K562 (cell line): ENCODE measurements around the gene RNF181. TPM values are rescaled to one million over a fixed set of nuclear protein-coding genes. Genes with fewer than 3 reads are reported as not detected.

Source experiments
- ATAC-seq: fragments of 200-7000 bp; cut with Tn5 transposase; 3 replicates; pipeline ENCODE4 v1.9.1; 2020; ENCODE audit warnings: moderate library complexity
- BruUV-seq: library from RNA; stranded (reverse); fragments of 400-500 nt; replicated peaks from 2 replicates; lab custom pipeline; 2021; lab: Mats Ljungman, UMichigan
- CTCF ChIA-PET: fragments of 300-600 bp; formaldehyde crosslinking; extraction: SDS; loops from one replicate; lab custom pipeline; 2021; ENCODE audit warnings: low intra/inter-chr PET ratio; lab: Yijun Ruan, JAX
- POLR2A ChIA-PET: fragments of 300-600, 350-650 bp; sonication (Branson Sonifier 250); formaldehyde crosslinking; extraction: SDS; loops from one replicate; lab custom pipeline; 2021; ENCODE audit warnings: antibody characterized with exemption, inconsistent platforms; lab: Yijun Ruan, JAX
- DNase-seq, 4 experiments: peaks; one replicate each; pipeline versions ENCODE4 v3.0.0 to v3.0.0-alpha.2; 2011 to 2018; ENCODE audit warnings: low spot score in 3 of 4, mixed read lengths in 3 of 4; ENCODE audit errors: extremely low read depth in 1 of 4
- FAIRE-seq: peaks from 2 replicates; lab custom pipeline; 2011; peaks lifted over from hg19 to GRCh38; lab: Jason Lieb, UNC
- H2AFZ ChIP-seq: 2 replicates; pipeline ENCODE4 v1.6.0; 2011; ENCODE audit warnings: low read depth, low read length, control low read depth, inconsistent platforms
- H3K27ac ChIP-seq: fragments of 200-600 bp; 3 replicates; pipeline ENCODE4 v1.8.0; 2011; ENCODE audit warnings: low read depth, mild to moderate bottlenecking, control low read depth, inconsistent platforms, low read length, moderate library complexity, mixed read lengths; ENCODE audit errors: extremely low read depth
- H3K27me3 ChIP-seq, 2 experiments: fragments of 300-600 bp in 1 of 2; 2 replicates in 1 of 2; 3 replicates in 1 of 2; pipeline versions ENCODE4 v1.6.0 to v1.8.0; 2011; ENCODE audit warnings: inconsistent platforms in 2 of 2, low read length in 2 of 2, mild to moderate bottlenecking in 1 of 2, mixed read lengths in 1 of 2, moderate library complexity in 1 of 2; ENCODE audit not compliant: control insufficient read depth in 2 of 2, insufficient read depth in 2 of 2
- H3K36me3 ChIP-seq: fragments of 300-600 bp; 3 replicates; pipeline ENCODE4 v1.8.0; 2011; ENCODE audit warnings: mild to moderate bottlenecking, low read length, inconsistent platforms; ENCODE audit not compliant: control insufficient read depth, insufficient read depth
- H3K4me1 ChIP-seq, 2 experiments: fragments of 200-600 bp in 1 of 2; replicated peaks in 1 of 2; 2 replicates in 1 of 2; 3 replicates in 1 of 2; pipeline versions ENCODE4 v1.5.1 to v1.8.0; 2011; ENCODE audit warnings: inconsistent platforms in 2 of 2, low read length in 2 of 2, mild to moderate bottlenecking in 1 of 2, mixed read lengths in 1 of 2, moderate library complexity in 1 of 2; ENCODE audit not compliant: control insufficient read depth in 2 of 2, insufficient read depth in 2 of 2
- H3K4me2 ChIP-seq: 2 replicates; pipeline ENCODE4 v1.6.1; 2011; ENCODE audit warnings: low read length, control low read depth, inconsistent platforms, mixed read lengths; ENCODE audit not compliant: insufficient read depth
- H3K4me3 ChIP-seq: fragments of 200-600 bp; sonication (generic), shearing (Covaris generic); 2 replicates; pipeline ENCODE4 v1.5.1; 2016; ENCODE audit warnings: control low read depth, inconsistent platforms
- H3K79me2 ChIP-seq: fragments of 200-600 bp; 3 replicates; pipeline ENCODE4 v1.8.0; 2011; ENCODE audit warnings: low read length, inconsistent platforms; ENCODE audit not compliant: control insufficient read depth, insufficient read depth
- H3K9ac ChIP-seq, 2 experiments: 2 replicates each; pipeline versions ENCODE4 v1.6.0 to v1.6.1; 2011; ENCODE audit warnings: low read depth in 2 of 2, low read length in 2 of 2, control low read depth in 1 of 2, inconsistent platforms in 1 of 2, mild to moderate bottlenecking in 1 of 2, mixed read lengths in 1 of 2; ENCODE audit not compliant: insufficient read depth in 1 of 2
- H3K9me1 ChIP-seq: one replicate; pipeline ENCODE4 v1.6.0; 2011; ENCODE audit warnings: inconsistent platforms, mild to moderate bottlenecking, low read length, moderate library complexity; ENCODE audit not compliant: control insufficient read depth, insufficient read depth
- H3K9me3 ChIP-seq: replicated peaks from 2 replicates; pipeline ENCODE4 v1.5.1; 2011; ENCODE audit warnings: low read depth, low read length, inconsistent platforms; ENCODE audit not compliant: control insufficient read depth, insufficient read depth
- H4K20me1 ChIP-seq: replicated peaks from 2 replicates; pipeline ENCODE4 v1.6.1; 2011; ENCODE audit warnings: low read length, inconsistent platforms, mixed read lengths; ENCODE audit not compliant: control insufficient read depth, insufficient read depth
- CAMTA2 ChIP-seq: fragments of 250-450 bp; sonication (Bioruptor Pico); conservative IDR thresholded peaks from 2 replicates; pipeline ENCODE4 v1.5.1; 2022
- NFIC ChIP-seq: fragments of 450-650 bp; IDR thresholded peaks from 2 replicates; pipeline ENCODE4 v1.6.1; 2017; ENCODE audit warnings: mild to moderate bottlenecking, inconsistent platforms
- SFPQ ChIP-seq: fragments of 200-400 bp; formaldehyde crosslinking; IDR thresholded peaks from 2 replicates; pipeline ENCODE4 v1.6.1; 2017; ENCODE audit warnings: mild to moderate bottlenecking, low read depth, low read length, moderate library complexity
- WGBS: fragments of 100-300 bp; shearing (Covaris generic); methylation state at CpG from one replicate; pipeline ENCODE4 v1.1.6; 2016; ENCODE audit warnings: low coverage, mixed read lengths; ENCODE audit not compliant: insufficient coverage; ENCODE audit errors: missing lambda C conversion rate; 5-methylcytosine and 5-hydroxymethylcytosine counted together
- in situ Hi-C: fragments of 300-500 bp; cut with MboI; formaldehyde crosslinking; loops from 4 replicates; pipeline ENCODE4 v1.15.0; 2018; ENCODE audit warnings: inconsistent platforms, mixed read lengths
- intact Hi-C: fragments of 100-400 bp; cut with micrococcal nuclease; formaldehyde crosslinking; loops from 2 replicates; pipeline ENCODE4 v1.14.2; 2022
- polyA plus RNA-seq, 8 experiments: library from polyadenylated mRNA; depleted of rRNA in 4 of 8; stranded (reverse) in 5 of 8; unstranded in 3 of 8; fragments of >200 nt; fragmentation: Nextera tagmentation in 2 of 8; fragmentation: Illumina TruSeq in 1 of 8; extraction: Ambion mirVana in 2 of 8; extraction: Trizol in 1 of 8; gene quantifications; 2 replicates each; pipeline versions ENCODE4 v1.2.1 to v1.2.3, GENCODE V29; 2011 to 2014; ENCODE audit warnings: inconsistent platforms in 1 of 8, missing spikeins in 1 of 8
- total RNA-seq, 7 experiments: library from RNA; depleted of rRNA in 6 of 7; stranded (reverse); fragments of >200 nt in 6 of 7; fragmentation: Illumina TruSeq in 2 of 7; extraction: Trizol in 2 of 7; gene quantifications; 2 replicates each; pipeline versions ENCODE4 v1.2.1 to v1.2.3, GENCODE V29; 2011 to 2021; ENCODE audit warnings: low replicate concordance in 1 of 7

RNF181 gene
- total and polyA plus RNA-seq, 9 of the 15 experiments (the other 6 are each of a cell fraction or from before 2014, with no cell fraction given): 139 to 492 (median 253) TPM

GRCh38 chr2:85605406-85606115 lies 10.0 kb downstream of the RNF181 start:
- H3K27me3 ChIP-seq: no peaks in the 10 kb centered on the region
- H3K4me3 ChIP-seq: no peak overlapping the region
- peaks cover 9 to 29% of the 10 kb centered on the region in 2 experiments; a peak in 4 of 5 replicates for H3K4me1 ChIP-seq
- H3K9me1 ChIP-seq: no peaks in the 10 kb centered on the region
- intact Hi-C loops: no loop called here
- DNase-seq (no peak), FAIRE-seq (no peak), ATAC-seq (no peak)
- H4K20me1 ChIP-seq: no peaks in the 10 kb centered on the region
- H3K79me2 ChIP-seq: peaks cover 36% of the 10 kb centered on the region; the same call in 2 of the 3 replicates
- H3K9me3 ChIP-seq: no peaks in the 10 kb centered on the region
- POLR2A ChIA-PET: interaction anchor here (0.6 to 5.5 kb wide), 11 partner anchors 8 to 106 kb away, joined by 3 to 31 read pairs (median 4); partner anchors contain the start of genes MAT2A, RNF181 and USP39
- no peak overlapping the region for H3K9ac ChIP-seq
- 60% methylated on average over 4 of the region's 4 CpGs for WGBS
- no TSS peak for BruUV-seq
- in situ Hi-C loops: no loop called here
- no peak overlapping the region for H3K4me2 ChIP-seq
- CTCF ChIA-PET: interaction anchor here (0.7 kb wide), 1 partner anchor 44 kb away, joined by 3 read pairs; the partner anchor contains the start of gene GGCX
- no peak overlapping the region for H2AFZ ChIP-seq
- no peak overlapping the region; the same call in 2 of the 3 replicates for H3K27ac ChIP-seq
- H3K36me3 ChIP-seq: peaks cover 46% of the 10 kb centered on the region; the same call in 2 of the 3 replicates
- TF ChIP-seq CAMTA2 (CRISPR knock-in tag): no peak
- no peak for TF ChIP-seq SFPQ
- TF ChIP-seq NFIC: peak; percentile 83
